Endodermal cell (in vitro differentiated cells): ENCODE measurements around the gene MAP3K20. TPM values are rescaled to one million over a fixed set of nuclear protein-coding genes. Genes with fewer than 3 reads are reported as not detected.
A peak's percentile ranks its signal among the peaks of the same experiment; 100 is the strongest.

Experiments used
- DNase-seq: peaks from one replicate; pipeline ENCODE4 v3.0.0-alpha.2; 2017
- H3K27ac ChIP-seq: 2 replicates; pipeline ENCODE4 v1.5.1; 2013; ENCODE audit warnings: mild to moderate bottlenecking, low read depth, low read length, moderate library complexity
- H3K27me3 ChIP-seq: 2 replicates; pipeline ENCODE4 v1.6.1; 2013; ENCODE audit warnings: mild to moderate bottlenecking, low read length, moderate library complexity; ENCODE audit not compliant: insufficient read depth, control insufficient read depth, poor library complexity, severe bottlenecking
- H3K36me3 ChIP-seq: 2 replicates; pipeline ENCODE4 v1.7.0; 2013; ENCODE audit warnings: mild to moderate bottlenecking, low read length, moderate library complexity; ENCODE audit not compliant: control insufficient read depth, insufficient read depth
- H3K4me1 ChIP-seq: one replicate; pipeline ENCODE4 v1.7.0; 2013; ENCODE audit warnings: low read length; ENCODE audit not compliant: control insufficient read depth, insufficient read depth
- H3K4me3 ChIP-seq: 2 replicates; pipeline ENCODE4 v1.5.1; 2013; ENCODE audit warnings: mild to moderate bottlenecking, low read length, moderate library complexity
- H3K9ac ChIP-seq: 2 replicates; pipeline ENCODE4 v1.6.1; 2013; ENCODE audit warnings: mild to moderate bottlenecking, low read length, moderate library complexity; ENCODE audit not compliant: poor library complexity, severe bottlenecking; ENCODE audit errors: extremely low read depth
- H3K9me3 ChIP-seq: 2 replicates; pipeline ENCODE4 v1.6.1; 2013; ENCODE audit warnings: mild to moderate bottlenecking, low read length, moderate library complexity; ENCODE audit not compliant: control insufficient read depth
- H3K27ac Mint-ChIP-seq: 2 replicates; pipeline ENCODE4 v1.8.0; 2020; ENCODE audit warnings: mixed read lengths
- H3K27me3 Mint-ChIP-seq: 2 replicates; pipeline ENCODE4 v1.8.0; 2021; ENCODE audit warnings: mild to moderate bottlenecking, mixed read lengths; ENCODE audit not compliant: insufficient read depth
- H3K36me3 Mint-ChIP-seq: 2 replicates; pipeline ENCODE4 v1.8.0; 2020; ENCODE audit warnings: low read depth, mixed read lengths
- H3K4me1 Mint-ChIP-seq: 2 replicates; pipeline ENCODE4 v1.8.0; 2020; ENCODE audit warnings: mixed read lengths
- H3K4me3 Mint-ChIP-seq: 2 replicates; pipeline ENCODE4 v1.8.0; 2020; ENCODE audit warnings: mild to moderate bottlenecking, moderate library complexity, mixed read lengths
- H3K9me3 Mint-ChIP-seq: 2 replicates; pipeline ENCODE4 v1.8.0; 2020; ENCODE audit warnings: mild to moderate bottlenecking, mixed read lengths
- WGBS, 2 experiments: methylation state at CpG; one replicate each; pipeline versions ENCODE4 v1.1.5 to v1.1.7; 2013; ENCODE audit warnings: missing lambda C conversion rate in 2 of 2, mixed read lengths in 1 of 2; ENCODE audit not compliant: insufficient coverage in 1 of 2, insufficient read length in 1 of 2; 5-methylcytosine and 5-hydroxymethylcytosine counted together
- total RNA-seq, 2 donors: library from RNA; stranded (reverse); fragmentation: NEBNext Ultra II Directional in 1 of 2; extraction: Animal tissue kit (Norgen Biotek cat#: 25700) in 1 of 2; gene quantifications; 2 replicates in 1 of 2; 3 replicates in 1 of 2; pipeline ENCODE4 v1.2.1, GENCODE V29; 2021
- TF ChIP-seq, protein P1 (sequence below): fragments of 200-600 bp; sonication (generic); conservative IDR thresholded peaks from 2 replicates; pipeline ENCODE4 v1.5.0; 2021; ENCODE audit warnings: antibody characterized with exemption, mild to moderate bottlenecking

The MAP3K20 gene
- total RNA-seq, 2 donors from 2014 or later, result 29.4 to 29.9 TPM

DNA sequence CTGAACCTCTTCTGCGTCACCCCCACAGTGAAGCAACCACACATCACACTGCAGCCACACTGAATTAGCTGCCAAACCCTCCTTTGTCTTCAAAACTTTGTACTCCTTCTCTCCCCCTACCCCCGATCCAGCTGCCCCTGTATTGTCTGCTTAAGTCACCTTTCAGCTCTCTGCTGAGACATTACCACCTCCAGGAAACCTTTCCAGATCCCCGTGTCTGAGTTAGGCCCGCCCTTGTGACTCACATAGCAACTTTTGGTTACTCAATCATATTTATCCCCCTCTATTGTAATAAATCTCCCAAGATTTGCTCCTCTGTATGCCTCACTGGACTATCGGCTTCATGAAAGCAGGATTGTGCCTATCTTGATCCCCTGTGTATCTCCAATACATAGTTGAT, 196.2 kb downstream of the MAP3K20 start:
- peaks cover 7% of the 10 kb centered on the region for H3K9me3 ChIP-seq
- DNase-seq, result peak; percentile 54
- Mint-ChIP-seq H3K9me3 (peaks cover 4% of the 10 kb centered on the region), H3K36me3 (peaks cover under 1% of the 10 kb centered on the region), H3K27me3 (no peaks in the 10 kb centered on the region), H3K4me1 (peaks cover 24% of the 10 kb centered on the region), H3K4me3 (no peak overlapping the region), H3K27ac (no peak overlapping the region)
- H3K27me3 ChIP-seq, result no peaks in the 10 kb centered on the region
- no peak overlapping the region for H3K4me3 ChIP-seq
- peaks cover 1% of the 10 kb centered on the region for H3K36me3 ChIP-seq
- 73 to 82% methylated on average over 4 to 5 of the region's 5 CpGs for WGBS, 2 experiments
- TF ChIP-seq, protein P1, sequence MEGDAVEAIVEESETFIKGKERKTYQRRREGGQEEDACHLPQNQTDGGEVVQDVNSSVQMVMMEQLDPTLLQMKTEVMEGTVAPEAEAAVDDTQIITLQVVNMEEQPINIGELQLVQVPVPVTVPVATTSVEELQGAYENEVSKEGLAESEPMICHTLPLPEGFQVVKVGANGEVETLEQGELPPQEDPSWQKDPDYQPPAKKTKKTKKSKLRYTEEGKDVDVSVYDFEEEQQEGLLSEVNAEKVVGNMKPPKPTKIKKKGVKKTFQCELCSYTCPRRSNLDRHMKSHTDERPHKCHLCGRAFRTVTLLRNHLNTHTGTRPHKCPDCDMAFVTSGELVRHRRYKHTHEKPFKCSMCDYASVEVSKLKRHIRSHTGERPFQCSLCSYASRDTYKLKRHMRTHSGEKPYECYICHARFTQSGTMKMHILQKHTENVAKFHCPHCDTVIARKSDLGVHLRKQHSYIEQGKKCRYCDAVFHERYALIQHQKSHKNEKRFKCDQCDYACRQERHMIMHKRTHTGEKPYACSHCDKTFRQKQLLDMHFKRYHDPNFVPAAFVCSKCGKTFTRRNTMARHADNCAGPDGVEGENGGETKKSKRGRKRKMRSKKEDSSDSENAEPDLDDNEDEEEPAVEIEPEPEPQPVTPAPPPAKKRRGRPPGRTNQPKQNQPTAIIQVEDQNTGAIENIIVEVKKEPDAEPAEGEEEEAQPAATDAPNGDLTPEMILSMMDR, result no peak
- no peak overlapping the region for H3K9ac ChIP-seq
- H3K4me1 ChIP-seq, result no peaks in the 10 kb centered on the region
- no peak overlapping the region for H3K27ac ChIP-seq

DNA sequence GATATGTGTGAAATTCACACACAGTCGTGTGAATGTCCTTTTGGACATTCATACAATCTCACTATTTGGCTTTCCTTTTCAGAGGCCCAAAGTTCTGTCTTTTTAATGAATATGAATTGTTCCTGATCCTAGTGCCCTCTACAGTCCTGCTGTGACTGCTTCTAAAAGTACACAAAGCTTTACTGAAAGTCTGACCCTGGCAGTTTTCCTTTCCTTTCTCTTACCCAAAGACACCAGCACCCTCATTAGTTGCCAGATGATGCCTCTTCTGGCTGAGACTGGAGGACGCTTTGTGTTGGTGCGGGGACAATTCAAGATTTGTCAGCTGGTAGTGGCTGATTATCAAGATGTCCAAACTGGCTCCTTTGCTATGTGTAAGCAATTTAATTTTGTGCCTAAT, 197.2 kb downstream of the MAP3K20 start:
- Histone ChIP-seq H3K4me3 (no peak overlapping the region), H3K27me3 (no peaks in the 10 kb centered on the region), H3K4me1 (no peaks in the 10 kb centered on the region), H3K9me3 (peaks cover 7% of the 10 kb centered on the region), H3K27ac (peak overlapping the region; percentile 59), H3K9ac (no peak overlapping the region), H3K36me3 (no peaks in the 10 kb centered on the region)
- Mint-ChIP-seq H3K4me1 (peaks cover 21% of the 10 kb centered on the region), H3K36me3 (no peaks in the 10 kb centered on the region), H3K27me3 (no peaks in the 10 kb centered on the region), H3K4me3 (no peak overlapping the region), H3K9me3 (peaks cover 4% of the 10 kb centered on the region), H3K27ac (no peak overlapping the region)
- 83 to 91% methylated on average over 3 of the region's 3 CpGs for WGBS, 2 experiments
- TF ChIP-seq, protein P1, result no peak
- DNase-seq, result no peak

- peaks cover 20% of the 10 kb centered on the region for H3K9me3 Mint-ChIP-seq
- 91% methylated on average over 3 of the region's 3 CpGs; no CpG with 5 or more reads in 1 of the 2 experiments for WGBS, 2 experiments
- H3K27me3 ChIP-seq, result no peaks in the 10 kb centered on the region
- no peak overlapping the region for H3K9ac ChIP-seq
- no peaks in the 10 kb centered on the region for H3K36me3 ChIP-seq
- no peak for DNase-seq
- H3K4me1 ChIP-seq, result no peaks in the 10 kb centered on the region
- H3K4me3 ChIP-seq, result no peak overlapping the region
- no peaks in the 10 kb centered on the region for H3K27me3 Mint-ChIP-seq
- TF ChIP-seq, protein P1, result no peak
- peaks cover 15% of the 10 kb centered on the region for H3K9me3 ChIP-seq
- no peak overlapping the region for H3K4me3 Mint-ChIP-seq
- H3K4me1 Mint-ChIP-seq, result no peaks in the 10 kb centered on the region
- H3K27ac Mint-ChIP-seq, result no peak overlapping the region
- H3K36me3 Mint-ChIP-seq, result no peaks in the 10 kb centered on the region
- H3K27ac ChIP-seq, result no peak overlapping the region
These were observed 203.3 kb downstream of the MAP3K20 start for GRCh38 chr2:173278794-173279526.
